GM12872 (cell line): ENCODE data around the gene UBE2S.

Experiments
- TF ChIP-seq, protein P1 (sequence below): IDR thresholded peaks from 3 replicates; pipeline ENCODE4 v1.5.1; 2011; ENCODE audit warnings: low read depth, mild to moderate bottlenecking, low read length, moderate library complexity; ENCODE audit not compliant: insufficient read depth

The UBE2S gene

DNA sequence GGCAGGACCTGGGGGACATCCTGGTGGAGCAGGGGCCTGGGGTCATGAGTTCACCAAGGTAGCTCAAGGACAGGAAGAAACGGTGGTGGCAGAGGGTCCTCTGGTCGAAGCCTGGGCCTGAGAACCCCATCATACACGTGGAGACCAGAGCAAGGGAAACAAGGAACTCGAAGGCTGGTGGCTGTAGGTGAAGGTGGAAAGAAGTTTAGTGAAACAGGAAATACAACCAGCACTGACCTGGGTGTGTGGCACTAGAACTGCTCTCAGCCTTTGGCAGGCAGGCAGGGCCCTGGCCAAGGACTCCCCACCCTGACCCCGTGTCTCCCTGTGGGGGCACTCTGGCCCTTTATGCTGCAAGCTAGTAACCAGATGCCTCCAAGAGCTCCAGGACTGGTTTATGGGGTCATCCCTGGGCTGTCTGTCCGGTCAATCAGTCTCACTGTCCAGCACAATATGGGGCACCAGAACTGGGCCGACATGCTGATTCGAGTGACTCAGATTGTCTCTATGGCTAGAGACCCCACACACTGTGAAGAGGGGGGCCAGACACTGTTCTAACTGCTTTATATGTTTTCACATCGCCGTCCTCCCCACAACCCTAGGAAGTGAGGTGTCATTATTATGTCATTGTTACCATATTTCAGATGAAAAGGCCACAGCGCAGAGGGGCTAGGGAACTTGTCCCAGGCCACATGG is 56.8 kb downstream of the UBE2S start:
- TF ChIP-seq, protein P1, sequence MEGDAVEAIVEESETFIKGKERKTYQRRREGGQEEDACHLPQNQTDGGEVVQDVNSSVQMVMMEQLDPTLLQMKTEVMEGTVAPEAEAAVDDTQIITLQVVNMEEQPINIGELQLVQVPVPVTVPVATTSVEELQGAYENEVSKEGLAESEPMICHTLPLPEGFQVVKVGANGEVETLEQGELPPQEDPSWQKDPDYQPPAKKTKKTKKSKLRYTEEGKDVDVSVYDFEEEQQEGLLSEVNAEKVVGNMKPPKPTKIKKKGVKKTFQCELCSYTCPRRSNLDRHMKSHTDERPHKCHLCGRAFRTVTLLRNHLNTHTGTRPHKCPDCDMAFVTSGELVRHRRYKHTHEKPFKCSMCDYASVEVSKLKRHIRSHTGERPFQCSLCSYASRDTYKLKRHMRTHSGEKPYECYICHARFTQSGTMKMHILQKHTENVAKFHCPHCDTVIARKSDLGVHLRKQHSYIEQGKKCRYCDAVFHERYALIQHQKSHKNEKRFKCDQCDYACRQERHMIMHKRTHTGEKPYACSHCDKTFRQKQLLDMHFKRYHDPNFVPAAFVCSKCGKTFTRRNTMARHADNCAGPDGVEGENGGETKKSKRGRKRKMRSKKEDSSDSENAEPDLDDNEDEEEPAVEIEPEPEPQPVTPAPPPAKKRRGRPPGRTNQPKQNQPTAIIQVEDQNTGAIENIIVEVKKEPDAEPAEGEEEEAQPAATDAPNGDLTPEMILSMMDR, result no peak
